Rectal smooth muscle tissue (tissue), 1 donor: ENCODE data around the gene TCEANC2.

Experiments used
- H3K27ac ChIP-seq: one replicate; pipeline ENCODE4 v1.7.0; 2013; ENCODE audit warnings: low read depth, low read length, inconsistent platforms
- H3K27me3 ChIP-seq: one replicate; pipeline ENCODE4 v1.7.0; 2013; ENCODE audit warnings: low read length; ENCODE audit not compliant: control insufficient read depth, insufficient read depth
- H3K36me3 ChIP-seq: one replicate; pipeline ENCODE4 v1.7.0; 2013; ENCODE audit warnings: low read length; ENCODE audit not compliant: control insufficient read depth, insufficient read depth
- H3K4me1 ChIP-seq: one replicate; pipeline ENCODE4 v1.7.0; 2013; ENCODE audit warnings: low read length; ENCODE audit not compliant: control insufficient read depth, insufficient read depth
- H3K4me3 ChIP-seq: one replicate; pipeline ENCODE4 v1.7.0; 2013; ENCODE audit warnings: low read length
- H3K9ac ChIP-seq: one replicate; pipeline ENCODE4 v1.7.0; 2013; ENCODE audit warnings: low read length

The TCEANC2 gene

DNA sequence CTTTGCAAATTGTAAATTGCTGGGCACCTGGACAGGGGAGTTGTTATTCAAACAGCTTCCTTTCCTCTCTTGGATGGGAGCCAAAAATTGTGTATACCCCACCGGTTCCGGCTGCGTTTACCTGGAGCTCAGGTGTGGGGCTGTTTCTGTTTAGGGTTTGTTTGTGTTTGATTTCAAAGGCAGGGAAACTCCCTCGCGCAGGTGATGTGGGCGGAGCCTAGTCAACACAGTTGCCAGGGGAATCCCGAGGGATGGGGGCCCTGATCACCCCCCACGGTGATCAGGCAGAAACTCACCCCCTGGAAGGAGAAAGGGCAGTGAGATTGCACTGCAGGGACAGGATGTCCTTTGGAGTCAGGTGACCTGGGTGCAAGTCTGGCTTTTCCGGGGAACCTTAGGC, 71.1 kb downstream of the TCEANC2 start:
- Histone ChIP-seq H3K36me3 (no peaks in the 10 kb centered on the region), H3K9ac (no peak overlapping the region), H3K27me3 (no peaks in the 10 kb centered on the region), H3K4me3 (no peak overlapping the region), H3K27ac (no peak overlapping the region), H3K4me1 (peaks cover 3% of the 10 kb centered on the region)

DNA sequence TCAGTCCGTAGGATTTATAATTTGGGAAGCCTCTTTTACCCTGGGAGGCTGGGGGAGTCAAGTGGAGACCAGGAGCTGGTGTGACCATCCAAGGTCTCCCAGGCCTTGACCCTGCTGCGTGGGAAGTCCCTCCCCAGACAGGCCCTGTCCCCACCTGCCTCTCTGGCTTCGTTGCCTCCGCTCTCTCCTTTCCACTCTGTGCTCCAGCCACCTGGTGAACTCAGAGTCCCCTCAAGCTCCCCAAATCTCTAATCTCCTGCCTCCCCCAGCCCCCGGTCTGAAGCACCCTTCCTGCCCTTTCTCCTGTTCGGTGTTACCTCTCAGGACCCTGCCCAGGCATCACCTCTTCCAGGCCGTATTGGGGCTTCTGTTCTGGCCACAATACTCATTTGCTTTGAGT, 71.5 kb downstream of the TCEANC2 start:
- Histone ChIP-seq H3K27ac (no peak overlapping the region), H3K4me3 (no peak overlapping the region), H3K4me1 (peaks cover 3% of the 10 kb centered on the region)

DNA sequence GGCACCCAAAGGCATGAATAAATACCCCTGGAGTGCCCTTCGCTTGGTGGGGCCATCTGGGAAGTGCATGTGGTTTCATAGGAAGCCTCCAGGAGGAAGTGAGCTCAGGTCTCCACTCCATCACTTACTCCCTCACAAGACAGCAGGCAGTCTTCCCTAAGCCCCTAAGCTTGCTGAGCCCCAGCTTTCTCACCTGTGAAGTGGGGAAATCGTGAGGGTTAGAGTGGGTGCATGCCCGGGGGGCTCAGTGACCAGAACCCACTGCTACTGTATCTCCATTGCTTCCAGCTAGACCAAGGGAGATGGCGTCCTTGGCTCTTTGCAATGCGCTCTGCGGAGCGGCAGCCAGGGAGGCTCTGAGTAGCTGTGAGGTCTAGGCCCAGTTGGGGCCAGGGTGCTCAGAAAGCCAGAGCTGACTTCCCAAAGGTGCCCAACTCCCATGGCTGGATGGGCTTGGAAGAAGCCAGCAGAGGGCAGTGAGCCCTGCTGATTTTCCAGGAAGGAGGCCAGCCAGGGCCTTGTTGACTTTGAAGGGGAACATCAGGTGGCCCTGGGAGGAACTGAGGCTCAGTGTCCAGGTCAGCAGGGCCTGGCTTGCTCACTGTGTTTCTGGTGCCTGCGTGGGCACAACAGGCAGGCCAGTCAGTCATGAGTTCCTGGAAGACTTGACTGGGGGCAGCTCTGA, 72.1 kb downstream of the TCEANC2 start:
- Histone ChIP-seq H3K4me3 (no peak overlapping the region), H3K9ac (no peak overlapping the region), H3K4me1 (peaks cover 3% of the 10 kb centered on the region), H3K36me3 (no peaks in the 10 kb centered on the region), H3K27ac (no peak overlapping the region), H3K27me3 (no peaks in the 10 kb centered on the region)

More for the DNA sequence above, 71.5 kb downstream of the TCEANC2 start:
- Histone ChIP-seq H3K9ac (no peak overlapping the region), H3K27me3 (no peaks in the 10 kb centered on the region), H3K36me3 (no peaks in the 10 kb centered on the region)

DNA sequence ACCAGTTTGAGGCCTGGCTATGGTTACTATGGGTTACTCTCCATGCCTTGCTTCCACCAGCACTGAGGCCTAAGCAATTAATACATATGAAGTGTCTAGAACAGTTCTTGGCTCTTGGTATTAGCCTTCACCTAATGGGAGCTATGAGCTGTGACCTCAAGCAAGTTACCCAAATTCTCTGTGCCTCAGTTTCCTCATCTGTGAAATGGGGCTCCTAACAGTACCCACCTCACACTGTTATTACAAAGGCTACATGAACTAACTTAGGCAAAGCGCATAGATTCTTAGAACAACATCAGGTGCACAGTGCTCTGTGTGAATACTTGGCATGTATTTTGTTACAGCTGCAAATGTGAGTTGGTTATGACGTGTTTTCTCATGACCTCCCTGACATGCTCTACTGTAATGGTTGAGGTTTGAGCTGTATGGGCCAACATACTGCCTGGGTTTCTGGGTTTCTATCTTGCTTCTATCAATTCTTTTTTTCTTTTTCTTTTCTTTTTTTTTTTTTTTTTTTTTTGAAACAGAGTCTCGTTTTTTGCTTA, 72.9 kb downstream of the TCEANC2 start:
- Histone ChIP-seq H3K27ac (no peak overlapping the region), H3K9ac (no peak overlapping the region), H3K4me1 (peaks cover under 1% of the 10 kb centered on the region), H3K27me3 (no peaks in the 10 kb centered on the region), H3K36me3 (no peaks in the 10 kb centered on the region), H3K4me3 (no peak overlapping the region)

DNA sequence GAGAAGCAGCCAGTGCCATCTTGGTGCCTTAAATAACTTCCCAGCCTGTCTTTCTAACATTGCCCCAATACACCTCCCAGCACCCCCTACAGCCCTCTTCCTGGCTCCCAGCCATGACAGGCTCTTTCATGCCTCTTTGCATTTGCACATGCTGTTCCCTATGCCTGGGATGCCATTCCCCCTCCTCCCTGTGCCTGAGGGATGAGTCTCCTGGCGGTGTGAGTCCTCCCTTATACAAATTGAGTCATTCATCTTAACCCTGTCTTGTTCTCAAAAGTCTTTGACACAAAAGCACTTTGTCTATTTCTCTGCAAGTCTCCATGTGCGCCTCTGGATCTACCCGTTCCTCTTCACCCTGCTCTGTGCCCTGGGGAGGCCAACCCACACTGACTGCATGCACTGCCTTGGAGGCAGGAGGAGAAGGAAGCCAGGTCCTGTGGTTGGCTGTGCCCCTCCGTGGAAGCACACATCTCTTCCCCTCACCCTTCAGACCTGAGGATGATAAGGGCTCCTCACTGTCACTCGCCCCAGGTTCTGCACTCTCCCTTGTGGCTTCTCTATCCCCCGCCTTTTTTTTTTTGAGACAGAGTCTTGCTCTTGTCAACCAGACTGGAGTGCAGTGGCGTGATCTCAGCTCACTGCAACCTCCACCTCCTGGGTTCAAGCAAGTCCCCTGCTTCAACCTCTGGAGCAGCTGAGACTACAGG, 74.3 kb downstream of the TCEANC2 start:
- Histone ChIP-seq H3K4me3 (no peak overlapping the region), H3K36me3 (no peaks in the 10 kb centered on the region), H3K4me1 (no peaks in the 10 kb centered on the region)

DNA sequence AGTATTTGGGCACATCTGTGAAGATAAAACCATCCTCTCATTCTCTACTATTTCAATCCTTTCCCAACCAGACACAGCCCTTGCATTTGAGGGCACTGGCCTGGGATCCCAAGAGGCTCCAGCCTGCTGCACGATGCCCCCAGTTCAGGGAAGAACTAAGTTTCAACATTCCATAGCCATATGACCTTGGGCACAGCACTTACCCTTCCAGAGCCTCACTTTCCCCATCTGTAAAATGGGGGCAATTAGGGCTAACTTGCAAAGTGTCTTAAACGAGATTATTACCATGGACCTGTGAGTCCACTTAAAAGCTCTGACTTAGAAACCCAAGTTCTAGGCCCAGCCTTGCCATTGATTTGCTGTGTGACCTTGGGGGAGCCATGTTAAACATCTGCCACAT, 76.5 kb downstream of the TCEANC2 start:
- no peaks in the 10 kb centered on the region for H3K4me1 ChIP-seq
- H3K27ac ChIP-seq, result no peak overlapping the region
- H3K36me3 ChIP-seq, result no peaks in the 10 kb centered on the region
- no peak overlapping the region for H3K4me3 ChIP-seq
- no peaks in the 10 kb centered on the region for H3K27me3 ChIP-seq
- H3K9ac ChIP-seq, result no peak overlapping the region

More for the DNA sequence above, 74.3 kb downstream of the TCEANC2 start:
- Histone ChIP-seq H3K27me3 (no peaks in the 10 kb centered on the region), H3K27ac (no peak overlapping the region), H3K9ac (no peak overlapping the region)

DNA sequence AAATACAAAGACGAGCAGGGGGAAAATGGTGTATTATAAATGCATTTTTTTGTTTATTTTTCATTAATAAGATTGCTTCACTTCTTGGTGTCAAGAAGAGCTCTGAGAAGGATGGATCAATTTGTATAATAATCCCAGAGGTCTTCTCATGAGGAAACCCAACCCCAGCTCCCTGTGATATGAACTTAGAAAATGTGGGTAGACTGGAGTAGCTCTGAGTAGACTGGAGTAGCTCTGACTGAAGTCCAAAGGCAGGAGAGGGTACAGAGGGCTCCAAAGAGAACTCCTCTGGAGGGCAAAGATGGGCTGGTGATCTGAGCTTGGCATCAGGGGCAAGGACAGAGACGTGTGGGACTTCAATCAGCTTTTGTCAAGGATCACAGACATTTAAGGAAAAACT, 78.0 kb downstream of the TCEANC2 start:
- Histone ChIP-seq H3K27ac (no peak overlapping the region), H3K4me1 (no peaks in the 10 kb centered on the region), H3K27me3 (no peaks in the 10 kb centered on the region), H3K36me3 (no peaks in the 10 kb centered on the region), H3K9ac (no peak overlapping the region), H3K4me3 (no peak overlapping the region)

DNA sequence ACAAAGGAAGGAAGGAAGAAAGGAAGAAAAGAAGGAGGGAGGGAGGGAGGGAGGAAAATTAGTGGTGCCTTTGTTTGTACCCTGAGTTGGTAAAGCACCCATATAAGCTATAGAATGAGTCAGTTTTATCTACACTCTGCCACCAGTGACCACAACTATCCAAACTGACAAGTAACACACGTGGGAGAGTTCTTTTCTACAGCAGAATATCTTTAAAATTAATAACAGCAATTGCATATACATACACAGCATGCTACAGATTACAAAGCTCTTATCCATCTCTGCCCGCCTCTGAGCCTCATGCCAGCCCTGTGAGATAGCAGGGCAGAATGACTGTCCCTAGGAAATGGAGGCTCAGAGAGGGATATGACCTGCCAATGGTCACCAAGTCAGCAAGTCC, 79.1 kb downstream of the TCEANC2 start:
- H3K9ac ChIP-seq, result no peak overlapping the region
- no peaks in the 10 kb centered on the region for H3K4me1 ChIP-seq
- no peaks in the 10 kb centered on the region for H3K36me3 ChIP-seq
- no peak overlapping the region for H3K4me3 ChIP-seq
- H3K27me3 ChIP-seq, result no peaks in the 10 kb centered on the region
- H3K27ac ChIP-seq, result no peak overlapping the region

DNA sequence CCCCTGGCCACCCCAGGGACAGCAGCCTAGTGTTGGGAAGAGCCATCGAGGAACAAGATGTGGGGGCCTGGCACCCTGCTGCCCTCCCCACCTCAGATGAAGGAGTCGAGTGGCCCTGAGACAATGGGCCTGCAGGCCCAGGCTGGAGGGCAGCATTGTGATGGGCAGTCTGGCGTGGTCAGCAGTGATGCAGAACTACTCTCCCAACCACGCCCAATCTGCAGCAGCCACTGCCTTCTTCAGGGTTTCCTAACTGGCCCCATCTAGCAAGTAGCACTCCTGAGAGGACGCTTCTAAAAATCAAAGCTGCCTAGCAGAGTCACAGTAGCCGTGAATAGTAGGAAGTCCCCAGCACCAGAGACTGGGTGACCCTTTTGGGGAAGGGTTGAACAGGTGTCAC, 80.9 kb downstream of the TCEANC2 start:
- no peaks in the 10 kb centered on the region for H3K36me3 ChIP-seq
- H3K9ac ChIP-seq, result no peak overlapping the region
- H3K27ac ChIP-seq, result no peak overlapping the region
- no peaks in the 10 kb centered on the region for H3K27me3 ChIP-seq
- H3K4me1 ChIP-seq, result no peaks in the 10 kb centered on the region
- H3K4me3 ChIP-seq, result no peak overlapping the region

DNA sequence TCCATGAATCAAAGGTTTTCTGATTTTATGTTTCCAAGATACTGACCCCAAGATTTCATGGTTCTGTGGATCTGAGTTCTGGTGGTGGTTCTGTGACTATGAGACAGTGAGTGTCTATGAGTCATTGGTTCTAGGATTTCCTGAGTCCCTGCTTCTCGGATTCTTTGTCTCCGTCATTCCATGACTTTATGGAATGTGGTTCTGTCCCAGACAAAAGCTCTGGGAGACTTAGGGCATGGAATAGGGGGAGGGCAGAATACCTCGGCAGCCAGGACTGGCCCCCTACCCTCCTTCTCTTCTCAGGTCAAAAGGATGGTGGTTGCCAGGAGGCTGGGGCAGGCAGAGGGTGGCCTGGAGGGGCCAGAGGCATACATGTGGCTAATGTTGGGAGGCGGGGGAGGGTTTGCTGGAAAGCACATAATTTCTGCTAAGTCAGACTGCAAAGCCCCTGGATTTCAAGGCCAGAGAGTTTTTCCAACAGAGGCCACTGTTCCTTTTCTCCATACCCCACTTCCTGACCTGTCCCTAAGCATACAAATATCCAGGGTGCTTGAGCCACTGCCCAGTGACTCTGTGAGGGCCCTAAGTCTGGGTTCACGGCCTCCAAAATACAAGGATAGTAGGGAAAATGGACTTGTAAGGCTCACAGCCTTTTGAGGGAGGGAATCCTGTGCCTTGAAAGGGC, 82.2 kb downstream of the TCEANC2 start:
- Histone ChIP-seq H3K27ac (no peak overlapping the region), H3K4me3 (no peak overlapping the region), H3K4me1 (no peaks in the 10 kb centered on the region), H3K36me3 (no peaks in the 10 kb centered on the region), H3K9ac (no peak overlapping the region), H3K27me3 (no peaks in the 10 kb centered on the region)

DNA sequence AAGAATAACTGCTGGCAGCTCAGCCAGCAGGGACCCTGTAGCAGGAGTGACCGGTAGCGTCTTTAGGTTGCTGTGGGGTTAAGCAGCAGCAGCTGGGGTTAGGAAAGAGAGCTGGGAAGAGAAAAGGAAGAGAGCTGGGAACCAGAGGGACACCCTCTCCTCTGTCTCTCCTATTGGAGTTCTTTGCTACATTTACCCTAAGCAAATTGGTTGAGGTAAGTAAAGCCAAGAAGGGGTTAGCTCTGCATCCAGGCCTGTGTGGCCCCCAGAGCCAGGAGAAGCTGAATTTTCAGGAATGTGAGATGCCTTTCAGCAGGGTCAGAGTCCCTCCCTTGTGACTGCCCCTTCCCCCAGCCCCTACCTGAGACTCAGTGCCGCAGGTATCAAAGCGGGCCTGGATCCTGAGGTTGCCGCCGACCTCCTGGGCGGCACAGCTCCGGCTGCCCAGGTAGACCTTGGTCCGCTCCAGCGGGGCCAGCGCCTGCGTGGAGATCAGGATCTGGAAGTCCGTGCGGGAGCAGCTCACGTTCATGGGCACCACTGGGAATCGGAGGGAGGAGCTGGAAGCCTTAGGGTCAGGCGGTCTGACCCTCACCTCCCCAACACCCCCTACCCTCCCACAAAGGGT, 83.0 kb downstream of the TCEANC2 start:
- H3K4me3 ChIP-seq, result no peak overlapping the region
- no peak overlapping the region for H3K27ac ChIP-seq
- no peak overlapping the region for H3K9ac ChIP-seq
- no peaks in the 10 kb centered on the region for H3K4me1 ChIP-seq
- H3K27me3 ChIP-seq, result no peaks in the 10 kb centered on the region
- H3K36me3 ChIP-seq, result no peaks in the 10 kb centered on the region

DNA sequence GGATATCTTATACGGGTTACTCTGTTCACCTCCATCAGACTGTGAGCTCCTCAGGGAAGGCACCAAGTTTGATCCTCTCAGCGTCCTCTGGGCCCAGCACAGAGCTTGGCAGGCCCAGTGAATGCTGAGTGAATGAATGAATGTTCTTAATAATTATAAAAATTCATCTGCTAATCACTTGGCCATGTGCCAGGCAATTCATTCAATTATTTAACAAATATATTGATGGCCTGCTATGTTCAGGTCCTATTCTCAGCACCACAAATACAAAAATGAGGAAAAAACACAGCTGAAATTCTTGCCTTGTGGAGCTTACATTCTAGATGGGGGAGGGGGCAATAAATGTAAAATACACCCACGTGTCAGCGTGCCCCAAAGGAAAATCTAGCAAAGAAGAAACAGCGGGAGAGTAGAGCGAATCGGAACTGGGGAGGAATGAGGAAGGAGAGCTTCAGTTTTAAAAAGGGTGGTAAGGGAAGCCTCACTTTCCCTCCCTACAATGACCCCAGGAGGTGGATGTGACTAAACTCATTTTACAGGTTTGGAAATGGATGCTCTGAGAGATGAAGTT, 83.6 kb downstream of the TCEANC2 start:
- no peaks in the 10 kb centered on the region for H3K36me3 ChIP-seq
- H3K9ac ChIP-seq, result no peak overlapping the region
- no peak overlapping the region for H3K4me3 ChIP-seq
- no peak overlapping the region for H3K27ac ChIP-seq
- no peaks in the 10 kb centered on the region for H3K4me1 ChIP-seq
- H3K27me3 ChIP-seq, result no peaks in the 10 kb centered on the region
